HepG2 (cell line): ENCODE results near the gene BCL2L1. TPM values are rescaled to one million over a fixed set of nuclear protein-coding genes. Genes with fewer than 3 reads are reported as not detected.

Experiments
- AGO1 ChIP-seq: fragments of 200-400 bp; formaldehyde crosslinking; IDR thresholded peaks from 2 replicates; pipeline ENCODE4 v1.6.1; 2017; ENCODE audit warnings: mild to moderate bottlenecking, low read depth, low read length, moderate library complexity; ENCODE audit not compliant: poor library complexity, severe bottlenecking
- ATF1 ChIP-seq: IDR thresholded peaks from 2 replicates; pipeline ENCODE4 v1.6.1; 2016; ENCODE audit warnings: mild to moderate bottlenecking, control low read depth
- CAMTA2 ChIP-seq: sonication (generic); formaldehyde crosslinking; IDR thresholded peaks from 2 replicates; pipeline ENCODE4 v1.4.0; 2020; ENCODE audit warnings: mild to moderate bottlenecking, missing genetic modification reagents, borderline replicate concordance
- CBFB ChIP-seq: sonication (generic); formaldehyde crosslinking; IDR thresholded peaks from 2 replicates; pipeline ENCODE4 v1.4.0; 2020; ENCODE audit warnings: missing genetic modification reagents
- CREB1 ChIP-seq, 2 experiments: fragments of 450-650 bp in 1 of 2; IDR thresholded peaks; 2 replicates each; pipeline ENCODE4 v1.6.1; 2016 to 2017; ENCODE audit warnings: control low read depth in 1 of 2, mild to moderate bottlenecking in 1 of 2, missing compliant biosample characterization in 1 of 2, missing genetic modification characterization in 1 of 2
- FIP1L1 ChIP-seq: fragments of 200-400 bp; formaldehyde crosslinking; IDR thresholded peaks from 2 replicates; pipeline ENCODE4 v1.6.1; 2018; ENCODE audit warnings: low read depth, mild to moderate bottlenecking, low read length, moderate library complexity, borderline replicate concordance; ENCODE audit not compliant: insufficient read depth
- MED1 ChIP-seq: sonication (generic); formaldehyde crosslinking; IDR thresholded peaks from 2 replicates; pipeline ENCODE4 v1.4.0; 2020; ENCODE audit warnings: missing genetic modification reagents
- PATZ1 ChIP-seq: sonication (generic); formaldehyde crosslinking; IDR thresholded peaks from 2 replicates; pipeline ENCODE4 v1.4.0; 2020; ENCODE audit warnings: missing genetic modification reagents
- PHF5A ChIP-seq: IDR thresholded peaks from one replicate; pipeline ENCODE4 v1.6.1; 2018; ENCODE audit warnings: low read depth, missing genetic modification reagents; ENCODE audit not compliant: unreplicated experiment
- POLR2AphosphoS5 ChIP-seq: IDR thresholded peaks from 2 replicates; pipeline ENCODE4 v1.6.1; 2012; ENCODE audit warnings: low read depth, low read length
- PRDM10 ChIP-seq: sonication (generic); formaldehyde crosslinking; IDR thresholded peaks from 2 replicates; pipeline ENCODE4 v1.4.0; 2020; ENCODE audit warnings: low read depth, missing genetic modification reagents
- RBM22 ChIP-seq: fragments of 200-400 bp; formaldehyde crosslinking; optimal IDR thresholded peaks from 2 replicates; pipeline ENCODE3; 2017; ENCODE audit warnings: mild to moderate bottlenecking, low read length, moderate library complexity
- SRSF9 ChIP-seq: fragments of 200-400 bp; formaldehyde crosslinking; IDR thresholded peaks from 2 replicates; pipeline ENCODE4 v1.6.1; 2018; ENCODE audit warnings: borderline replicate concordance, mild to moderate bottlenecking, low read depth, low read length; ENCODE audit not compliant: insufficient read depth, poor library complexity, severe bottlenecking
- SYNCRIP ChIP-seq: fragments of 200-400 bp; formaldehyde crosslinking; IDR thresholded peaks from 2 replicates; pipeline ENCODE4 v1.6.1; 2018; ENCODE audit warnings: mild to moderate bottlenecking, low read depth, low read length; ENCODE audit not compliant: insufficient read depth
- TGIF2 ChIP-seq: IDR thresholded peaks from 2 replicates; pipeline ENCODE4 v1.6.1; 2016; ENCODE audit warnings: control low read depth, missing compliant biosample characterization
- ZFP36 ChIP-seq: fragments of 150-350 bp; IDR thresholded peaks from 2 replicates; pipeline ENCODE4 v1.6.1; 2018; ENCODE audit warnings: borderline replicate concordance, low read length, low read depth; ENCODE audit not compliant: partially characterized antibody
- ZFP36L1 ChIP-seq: sonication (generic); formaldehyde crosslinking; IDR thresholded peaks from 2 replicates; pipeline ENCODE4 v1.8.0; 2022; ENCODE audit warnings: mild to moderate bottlenecking, missing genetic modification reagents, moderate library complexity
- ZFP36L2 ChIP-seq: sonication (generic); formaldehyde crosslinking; IDR thresholded peaks from 2 replicates; pipeline ENCODE4 v1.4.0; 2020; ENCODE audit warnings: missing genetic modification reagents
- ZFP62 ChIP-seq: sonication (generic); formaldehyde crosslinking; IDR thresholded peaks from 2 replicates; pipeline ENCODE4 v1.4.0; 2020; ENCODE audit warnings: missing genetic modification reagents
- ZNF672 ChIP-seq: sonication (generic); formaldehyde crosslinking; IDR thresholded peaks from 2 replicates; pipeline ENCODE4 v1.8.1; 2022; ENCODE audit warnings: missing genetic modification reagents
- ZSCAN29 ChIP-seq: sonication (generic); formaldehyde crosslinking; conservative IDR thresholded peaks from 2 replicates; pipeline ENCODE4 v1.4.0; 2020; ENCODE audit warnings: mild to moderate bottlenecking, missing genetic modification reagents
- polyA plus RNA-seq, 8 experiments: library from polyadenylated mRNA; depleted of rRNA in 3 of 8; stranded (reverse) in 7 of 8; unstranded in 1 of 8; fragments of >200 nt; fragmentation: Illumina TruSeq in 4 of 8; extraction: Trizol in 4 of 8; gene quantifications; 2 replicates each; pipeline versions ENCODE4 v1.2.1 to v1.2.3, GENCODE V29; 2011 to 2016; ENCODE audit warnings: low read depth in 4 of 8, missing spikeins in 1 of 8, mixed read lengths in 1 of 8; ENCODE audit not compliant: insufficient read depth in 1 of 8
- total RNA-seq, 5 experiments: library from RNA; depleted of rRNA; stranded (reverse); fragments of >200 nt; fragmentation: Illumina TruSeq; extraction: Trizol; gene quantifications; 2 replicates each; pipeline ENCODE4 v1.2.3, GENCODE V29; 2016; ENCODE audit warnings: low read depth in 1 of 5
- TF ChIP-seq, protein P1 (sequence below): sonication (generic); formaldehyde crosslinking; IDR thresholded peaks from 2 replicates; pipeline ENCODE4 v1.4.0; 2020; ENCODE audit warnings: missing genetic modification reagents, borderline replicate concordance

The BCL2L1 gene
- total and polyA plus RNA-seq, 2 of the 13 experiments (the other 11 are each of a cell fraction or from before 2014, with no cell fraction given), result 164 to 258 TPM

DNA sequence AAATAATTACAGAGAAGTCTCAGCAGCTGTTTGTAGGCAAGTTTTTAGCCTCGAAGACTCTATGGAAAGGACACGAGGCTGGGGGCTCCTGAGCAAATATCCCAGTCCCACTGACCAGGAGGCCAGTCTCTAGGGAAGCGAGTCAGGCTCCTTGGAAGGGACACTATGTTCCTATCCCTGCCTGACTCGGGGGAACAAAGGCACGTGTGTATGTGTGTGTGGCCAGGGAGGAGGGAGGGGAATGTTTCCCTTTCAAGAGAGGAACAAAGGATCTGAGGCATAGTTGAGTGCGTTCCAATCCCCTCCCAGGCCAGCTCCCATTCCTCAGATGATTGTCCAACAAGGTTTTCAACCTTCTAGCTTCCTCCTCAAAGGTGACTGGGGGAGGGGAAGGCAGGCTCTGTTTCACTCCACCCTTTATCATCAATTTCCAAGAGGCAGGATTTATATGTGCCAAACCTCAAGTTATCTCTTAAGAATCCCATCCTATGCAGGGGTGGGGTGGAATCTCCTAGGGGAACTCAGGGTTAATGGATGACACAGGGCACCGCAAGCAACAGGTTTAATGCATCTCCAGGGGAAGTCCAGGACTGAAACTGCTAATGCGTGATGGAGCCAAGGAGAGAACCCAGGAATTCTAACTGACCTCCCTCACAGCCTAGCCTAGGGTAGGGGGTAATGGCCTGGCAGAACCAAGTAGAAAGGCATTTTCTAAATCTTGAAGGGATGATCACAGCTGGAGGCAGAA is 9.9 kb downstream of the BCL2L1 start (continued):
- TF ChIP-seq PATZ1 (CRISPR knock-in tag) (peak; percentile 91), CBFB (peak; percentile 68; the same call in 1 of the 2 replicates), PRDM10 (CRISPR knock-in tag) (no peak), ZNF672 (CRISPR knock-in tag) (no peak), MED1 (CRISPR knock-in tag) (peak; percentile 92), ZFP36L1 (no peak), FIP1L1 (peak; percentile 77; the same call in 1 of the 2 replicates), ZFP62 (CRISPR knock-in tag) (no peak), ATF1 (CRISPR knock-in tag) (no peak), ZFP36 (no peak), ZSCAN29 (CRISPR knock-in tag) (peak; percentile 87), TGIF2 (CRISPR knock-in tag) (no peak), SRSF9 (no peak), RBM22 (peak; percentile 93), AGO1 (no peak), CAMTA2 (CRISPR knock-in tag) (no peak), CREB1 (IDR thresholded peaks at IDR 0.05) (no peak), CREB1 (CRISPR knock-in tag; IDR thresholded peaks at IDR 0.05) (0 out of 2 replicates have a peak, but pooled peaks have one; percentile 40), SYNCRIP (no peak), POLR2AphosphoS5 (peak; percentile 29; the same call in 1 of the 2 replicates), PHF5A (CRISPR knock-in tag) (peak; percentile 28), ZFP36L2 (no peak)
- TF ChIP-seq, protein P1, sequence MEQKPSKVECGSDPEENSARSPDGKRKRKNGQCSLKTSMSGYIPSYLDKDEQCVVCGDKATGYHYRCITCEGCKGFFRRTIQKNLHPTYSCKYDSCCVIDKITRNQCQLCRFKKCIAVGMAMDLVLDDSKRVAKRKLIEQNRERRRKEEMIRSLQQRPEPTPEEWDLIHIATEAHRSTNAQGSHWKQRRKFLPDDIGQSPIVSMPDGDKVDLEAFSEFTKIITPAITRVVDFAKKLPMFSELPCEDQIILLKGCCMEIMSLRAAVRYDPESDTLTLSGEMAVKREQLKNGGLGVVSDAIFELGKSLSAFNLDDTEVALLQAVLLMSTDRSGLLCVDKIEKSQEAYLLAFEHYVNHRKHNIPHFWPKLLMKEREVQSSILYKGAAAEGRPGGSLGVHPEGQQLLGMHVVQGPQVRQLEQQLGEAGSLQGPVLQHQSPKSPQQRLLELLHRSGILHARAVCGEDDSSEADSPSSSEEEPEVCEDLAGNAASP (CRISPR knock-in tag), result peak; percentile 82; the same call in 1 of the 2 replicates
